Endometrial microvascular endothelial cells (primary cell): ENCODE results near the gene VPS26A. TPM values are rescaled to one million over a fixed set of nuclear protein-coding genes. Genes with fewer than 3 reads are reported as not detected.

Experiments used
- in situ Hi-C: cut with HindIII; loops from 2 replicates; pipeline ENCODE4 v1.10.0; 2017; ENCODE audit warnings: low sequenced_read_pairs, low pct_unique_long_range_greater_than_20kb; ENCODE audit errors: inconsistent ontology term
- total RNA-seq: library from RNA; depleted of rRNA; stranded (reverse); fragments of >200 nt; gene quantifications from one replicate; pipeline ENCODE4 v1.2.3, GENCODE V29; 2015; ENCODE audit errors: inconsistent ontology term

The VPS26A gene
- total RNA-seq = 38.1 TPM

- in situ Hi-C loops = no loop called here
Measured at GRCh38 chr10:69123747-69124562, at the start of gene VPS26A. TSS of gene VPS26A (plus strand) at chr10:69124178. CDS start at chr10:69124278, 100 bp downstream.

DNA sequence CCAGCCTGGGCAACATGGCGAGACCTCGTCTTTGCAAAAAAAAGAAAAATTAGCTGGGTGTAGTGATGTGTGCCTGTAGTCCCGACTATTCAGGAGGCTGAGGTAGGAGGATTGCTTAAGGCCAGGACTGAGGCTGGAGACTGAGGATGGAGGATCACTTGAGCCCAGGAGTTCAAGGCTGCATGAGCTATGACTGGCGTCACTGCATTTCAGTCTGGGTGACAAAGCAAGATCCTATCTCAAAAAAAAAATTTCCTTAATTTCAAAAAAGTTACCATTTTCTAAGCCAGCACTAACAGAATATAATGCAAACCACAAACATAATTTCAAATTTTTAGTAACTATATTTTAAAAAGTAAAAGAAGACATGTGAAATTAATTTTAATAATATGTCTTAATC, 49.4 kb upstream of the VPS26A start:
- in situ Hi-C loops = no loop called here

DNA sequence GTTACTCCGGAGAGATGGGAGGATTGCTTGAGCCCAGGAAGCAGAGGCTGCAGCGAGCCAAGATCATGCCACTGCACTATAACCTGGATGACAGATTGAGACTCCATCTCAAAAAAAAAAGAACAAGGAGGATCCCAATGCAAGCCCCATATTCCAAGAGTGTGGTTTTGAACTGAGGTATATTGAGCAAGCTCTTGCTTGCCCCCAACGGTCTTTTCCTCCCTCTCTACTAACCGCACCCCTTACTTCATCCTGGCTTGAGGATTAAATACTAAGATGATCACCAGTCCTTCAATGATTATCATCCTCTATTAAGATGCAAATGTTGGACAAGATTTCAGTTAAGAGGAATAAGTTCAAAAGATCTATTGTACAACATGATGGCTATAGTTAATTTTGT, 48.5 kb upstream of the VPS26A start:
- in situ Hi-C loops = no loop called here

GRCh38 chr10:69078311-69078710, 45.7 kb upstream of the VPS26A start:
- in situ Hi-C loops = no loop called here

DNA sequence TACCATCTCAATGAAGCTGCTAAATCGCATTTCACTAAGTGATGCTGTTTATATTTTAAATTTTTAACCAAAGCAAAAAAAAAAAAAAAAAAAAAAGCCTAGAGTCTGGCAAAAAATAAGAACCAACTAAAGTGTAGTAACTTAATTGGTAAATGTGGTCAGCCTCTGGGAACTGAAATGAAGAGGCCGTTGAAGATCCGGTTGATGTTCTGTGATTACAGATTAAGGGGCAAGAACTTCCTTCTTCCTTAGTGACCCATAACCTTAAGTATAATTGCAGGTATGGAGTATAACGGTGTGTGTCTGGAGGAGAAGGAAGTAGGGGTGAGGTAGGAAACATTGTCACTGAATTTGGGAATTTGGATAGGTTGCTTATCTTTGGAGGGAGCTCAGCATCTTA, 43.8 kb upstream of the VPS26A start:
- in situ Hi-C loops = no loop called here

- in situ Hi-C loops = no loop called here
Measured at GRCh38 chr10:69086001-69086509, 37.9 kb upstream of the VPS26A start.

DNA sequence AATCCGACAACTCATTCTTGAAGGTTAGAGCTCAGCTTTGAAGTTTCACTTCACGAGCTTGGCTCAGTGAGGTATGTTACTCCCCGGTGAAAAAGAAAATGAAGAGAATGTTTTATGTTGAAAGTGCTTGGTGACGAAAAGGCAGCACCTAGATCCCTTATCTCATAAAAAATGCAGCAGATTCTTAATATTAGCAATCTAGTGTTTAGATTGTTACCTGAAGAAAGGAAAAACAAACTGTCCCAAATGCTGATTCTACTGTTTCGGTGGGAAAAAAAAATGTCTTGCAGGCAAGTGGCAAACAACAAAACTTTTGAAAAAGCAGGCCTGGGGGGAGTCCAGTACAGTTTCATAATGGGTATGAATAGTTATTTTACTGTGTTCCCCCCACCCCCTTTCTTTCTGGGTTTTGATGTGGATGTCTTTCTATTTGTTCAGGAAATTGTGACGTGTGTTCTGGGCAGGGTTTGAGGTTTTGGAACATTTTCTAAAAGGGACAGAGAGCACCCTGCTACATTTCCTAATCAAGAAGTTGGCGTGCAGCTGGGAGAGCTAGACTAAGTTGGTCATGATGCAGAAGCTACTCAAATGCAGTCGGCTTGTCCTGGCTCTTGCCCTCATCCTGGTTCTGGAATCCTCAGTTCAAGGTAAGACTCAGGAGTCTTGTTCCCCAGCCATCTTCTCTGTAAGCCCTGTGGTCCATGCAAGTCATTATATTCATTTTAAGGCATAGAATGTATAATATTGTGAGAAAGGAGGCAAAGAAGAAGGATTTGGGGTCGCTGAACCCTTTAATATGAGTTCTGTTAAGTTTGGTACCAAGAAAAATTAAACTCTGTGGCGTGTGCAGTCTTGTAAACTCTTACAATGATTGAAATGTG, 36.1 kb upstream of the VPS26A start, which contains the start of gene SRGN:
Gene SRGN, plus strand, starts transcription at position 514 of the 881 bp plus-strand sequence. Its CDS starts 55 bp downstream, at position 569.
- in situ Hi-C loops = no loop called here

- in situ Hi-C loops = no loop called here
Measured at GRCh38 chr10:69088471-69088769, 35.6 kb upstream of the VPS26A start.

- in situ Hi-C loops = no loop called here
Measured at GRCh38 chr10:69088801-69089501, 35.0 kb upstream of the VPS26A start.

GRCh38 chr10:69089638-69090599, 34.1 kb upstream of the VPS26A start:
- in situ Hi-C loops = no loop called here

GRCh38 chr10:69090685-69091084, 33.3 kb upstream of the VPS26A start:
- in situ Hi-C loops = no loop called here

GRCh38 chr10:69091143-69091651, 32.8 kb upstream of the VPS26A start:
- in situ Hi-C loops = no loop called here

- in situ Hi-C loops = no loop called here
Measured at GRCh38 chr10:69092959-69093850, 30.8 kb upstream of the VPS26A start.

- in situ Hi-C loops = no loop called here
Measured at GRCh38 chr10:69093933-69094332, 30.0 kb upstream of the VPS26A start.

- in situ Hi-C loops = no loop called here
Measured at GRCh38 chr10:69096045-69096444, 27.9 kb upstream of the VPS26A start.

- in situ Hi-C loops = no loop called here
Measured at GRCh38 chr10:69097729-69098128, 26.2 kb upstream of the VPS26A start.
